Neuronal stem cell (in vitro differentiated cells): ENCODE measurements around the gene SH2D2A.
A peak's percentile ranks its signal among the peaks of the same experiment; 100 is the strongest.

Experiments used
- DNase-seq: peaks from one replicate; pipeline ENCODE4 v3.0.0-alpha.2; 2013; ENCODE audit warnings: low spot score
- H2AFZ ChIP-seq: one replicate; pipeline ENCODE4 v1.6.1; 2013; ENCODE audit warnings: mild to moderate bottlenecking, low read length, inconsistent platforms
- H2AK5ac ChIP-seq: 2 replicates; pipeline ENCODE4 v1.6.1; 2013; ENCODE audit warnings: low read depth, mild to moderate bottlenecking, inconsistent platforms, low read length, moderate library complexity, mixed read lengths
- H2BK120ac ChIP-seq: 2 replicates; pipeline ENCODE4 v1.6.1; 2013; ENCODE audit warnings: low read depth, mild to moderate bottlenecking, inconsistent platforms, low read length, moderate library complexity, mixed read lengths
- H2BK12ac ChIP-seq: one replicate; pipeline ENCODE4 v1.6.1; 2013; ENCODE audit warnings: low read length, inconsistent platforms
- H2BK15ac ChIP-seq: 2 replicates; pipeline ENCODE4 v1.6.1; 2013; ENCODE audit warnings: mild to moderate bottlenecking, low read length, inconsistent platforms, mixed read lengths
- H2BK5ac ChIP-seq: one replicate; pipeline ENCODE4 v1.6.1; 2013; ENCODE audit warnings: inconsistent platforms, mild to moderate bottlenecking, low read length, moderate library complexity
- H3K14ac ChIP-seq: one replicate; pipeline ENCODE4 v1.6.1; 2013; ENCODE audit warnings: low read length, inconsistent platforms
- H3K18ac ChIP-seq: 2 replicates; pipeline ENCODE4 v1.6.1; 2013; ENCODE audit warnings: low read length, inconsistent platforms
- H3K23ac ChIP-seq: 2 replicates; pipeline ENCODE4 v1.6.1; 2013; ENCODE audit warnings: low read depth, mild to moderate bottlenecking, mixed read lengths, low read length, inconsistent platforms; ENCODE audit not compliant: poor library complexity
- H3K27ac ChIP-seq: replicated peaks from 3 replicates; pipeline ENCODE4 v1.5.1; 2013; ENCODE audit warnings: low read length, inconsistent platforms
- H3K27me3 ChIP-seq, 3 experiments: 2 replicates each; pipeline ENCODE4 v1.6.1; 2013; ENCODE audit warnings: low read length in 3 of 3, mild to moderate bottlenecking in 2 of 3, inconsistent platforms in 1 of 3, low read depth in 1 of 3, mixed read lengths in 1 of 3, moderate library complexity in 1 of 3; ENCODE audit not compliant: control insufficient read depth in 3 of 3, insufficient read depth in 3 of 3
- H3K36me3 ChIP-seq, 2 donors: replicated peaks in 1 of 2; 2 replicates each; pipeline ENCODE4 v1.6.1; 2013; ENCODE audit warnings: low read length in 2 of 2; ENCODE audit not compliant: control insufficient read depth in 2 of 2, insufficient read depth in 2 of 2
- H3K4ac ChIP-seq: 2 replicates; pipeline ENCODE4 v1.6.1; 2013; ENCODE audit warnings: inconsistent platforms, mild to moderate bottlenecking, low read length, moderate library complexity
- H3K4me1 ChIP-seq, 2 donors: 1 replicate in 1 of 2; 2 replicates in 1 of 2; pipeline ENCODE4 v1.6.1; 2013; ENCODE audit warnings: low read length in 2 of 2, low read depth in 1 of 2; ENCODE audit not compliant: control insufficient read depth in 2 of 2, insufficient read depth in 1 of 2
- H3K4me2 ChIP-seq: one replicate; pipeline ENCODE4 v1.6.1; 2013; ENCODE audit warnings: mild to moderate bottlenecking, low read length, inconsistent platforms; ENCODE audit not compliant: insufficient read depth, poor library complexity, severe bottlenecking
- H3K4me3 ChIP-seq, 2 donors: 2 replicates each; pipeline ENCODE4 v1.5.1; 2013; ENCODE audit warnings: low read length in 2 of 2, mild to moderate bottlenecking in 2 of 2, inconsistent platforms in 1 of 2, moderate library complexity in 1 of 2
- H3K79me1 ChIP-seq: one replicate; pipeline ENCODE4 v1.6.1; 2013; ENCODE audit warnings: low read depth, mild to moderate bottlenecking, inconsistent platforms, low read length, moderate library complexity
- H3K9ac ChIP-seq: one replicate; pipeline ENCODE4 v1.6.1; 2013; ENCODE audit warnings: mild to moderate bottlenecking, low read depth, low read length, inconsistent platforms; ENCODE audit not compliant: poor library complexity
- H3K9me3 ChIP-seq, 2 donors: replicated peaks in 1 of 2; 2 replicates each; pipeline versions ENCODE3 to v1.6.1; 2013; ENCODE audit warnings: low read length in 2 of 2, mild to moderate bottlenecking in 2 of 2, inconsistent platforms in 1 of 2, low read depth in 1 of 2, mixed read lengths in 1 of 2, moderate library complexity in 1 of 2; ENCODE audit not compliant: control insufficient read depth in 2 of 2, insufficient read depth in 1 of 2
- H4K8ac ChIP-seq: one replicate; pipeline ENCODE4 v1.6.1; 2013; ENCODE audit warnings: low read depth, mild to moderate bottlenecking, inconsistent platforms, low read length, moderate library complexity
- H4K91ac ChIP-seq: one replicate; pipeline ENCODE4 v1.6.1; 2013; ENCODE audit warnings: low read length, low read depth, mild to moderate bottlenecking, inconsistent platforms; ENCODE audit not compliant: poor library complexity
- WGBS, 2 donors: extraction: QIAGEN DNeasy Blood & Tissue Kit; methylation state at CpG; one replicate each; pipeline ENCODE4 v1.1.7; 2013; ENCODE audit warnings: missing lambda C conversion rate in 2 of 2, mixed read lengths in 1 of 2; ENCODE audit not compliant: insufficient read length in 2 of 2, insufficient replicate concordance in 1 of 2; ENCODE audit errors: extremely low coverage in 2 of 2; 5-methylcytosine and 5-hydroxymethylcytosine counted together

Gene SH2D2A

GRCh38 chr1:156863631-156864030 is 47.0 kb upstream of the SH2D2A start:
- no peak overlapping the region for H3K14ac ChIP-seq
- no CpG with 5 or more reads among the region's 7 CpGs for WGBS, 2 donors
- H4K91ac ChIP-seq, result no peak overlapping the region

GRCh38 chr1:156862997-156863599 is 46.5 kb upstream of the SH2D2A start:
- Histone ChIP-seq H3K4me1 (peaks cover 27 to 33% of the 10 kb centered on the region in 2 donors), H4K91ac (no peak overlapping the region), H3K4me2 (no peak overlapping the region), H2AFZ (no peak overlapping the region), H3K27me3 (peaks cover 11 to 88% (median 62%) of the 10 kb centered on the region in 3 experiments), H3K9me3 (no peaks in the 10 kb centered on the region), H2BK12ac (no peak overlapping the region), H3K4ac (no peak overlapping the region), H3K36me3 (no peaks in the 10 kb centered on the region), H3K79me1 (no peaks in the 10 kb centered on the region), H4K8ac (no peak overlapping the region), H2BK5ac (no peak overlapping the region), H3K14ac (no peak overlapping the region), H2AK5ac (no peak overlapping the region), H2BK15ac (no peak overlapping the region), H3K23ac (peak overlapping the region; percentile 35), H3K4me3 (no peak overlapping the region), H3K18ac (no peak overlapping the region), H2BK120ac (no peak overlapping the region), H3K9ac (no peak overlapping the region), H3K27ac (no peak overlapping the region)
- no CpG with 5 or more reads among the region's 10 CpGs for WGBS, 2 donors
- no peak for DNase-seq

More at GRCh38 chr1:156863631-156864030, 47.0 kb upstream of the SH2D2A start:
- Histone ChIP-seq H3K4me2 (no peak overlapping the region), H4K8ac (no peak overlapping the region), H2AK5ac (no peak overlapping the region), H3K27me3 (peaks cover 11 to 88% (median 56%) of the 10 kb centered on the region in 3 experiments), H2BK12ac (no peak overlapping the region), H2BK15ac (no peak overlapping the region), H3K4ac (no peak overlapping the region), H3K9me3 (no peaks in the 10 kb centered on the region), H2BK5ac (no peak overlapping the region), H3K4me3 (no peak overlapping the region), H3K36me3 (no peaks in the 10 kb centered on the region), H3K9ac (peak overlapping the region; percentile 55), H3K4me1 (peaks cover 21 to 29% of the 10 kb centered on the region in 2 donors), H2BK120ac (no peak overlapping the region), H3K23ac (peak overlapping the region; percentile 70), H3K18ac (no peak overlapping the region), H2AFZ (no peak overlapping the region), H3K79me1 (no peaks in the 10 kb centered on the region), H3K27ac (no peak overlapping the region)
- no peak for DNase-seq

- Histone ChIP-seq H3K4me3 (no peak overlapping the region), H2BK5ac (no peak overlapping the region), H3K9me3 (no peaks in the 10 kb centered on the region), H3K14ac (no peak overlapping the region), H2BK15ac (no peak overlapping the region), H2AFZ (no peak overlapping the region), H4K8ac (no peak overlapping the region), H2BK12ac (no peak overlapping the region), H2AK5ac (no peak overlapping the region), H3K23ac (no peak overlapping the region), H3K18ac (no peak overlapping the region), H3K27ac (no peak overlapping the region), H3K9ac (no peak overlapping the region), H3K4ac (no peak overlapping the region), H3K4me2 (no peak overlapping the region), H3K4me1 (peaks cover 27 to 33% of the 10 kb centered on the region in 2 donors), H3K36me3 (no peaks in the 10 kb centered on the region), H3K79me1 (no peaks in the 10 kb centered on the region), H2BK120ac (no peak overlapping the region), H3K27me3 (peaks cover 11 to 90% (median 67%) of the 10 kb centered on the region in 3 experiments), H4K91ac (no peak overlapping the region)
- no peak for DNase-seq
- no CpG with 5 or more reads among the region's 6 CpGs for WGBS, 2 donors
These were observed 45.9 kb upstream of the SH2D2A start for GRCh38 chr1:156862584-156862983.

GRCh38 chr1:156860628-156861423 is 44.2 kb upstream of the SH2D2A start, which contains the start of gene NTRK1:
Gene NTRK1 (plus strand): TSS chr1:156860865. CDS start chr1:156860935, 70 bp downstream.
- Histone ChIP-seq H3K9ac (peak within 1 kb of the TSS; percentile 76), H4K8ac (no peak within 1 kb of the TSS), H3K23ac (peak within 1 kb of the TSS; percentile 86), H3K79me1 (no peaks in the 10 kb centered on the region), H3K4ac (no peak within 1 kb of the TSS), H3K14ac (peak within 1 kb of the TSS; percentile 27), H2AK5ac (peak within 1 kb of the TSS; percentile 57), H3K4me1 (peaks cover 17 to 22% of the 10 kb centered on the region in 2 donors), H3K9me3 (no peaks in the 10 kb centered on the region), H3K27me3 (peaks cover 11 to 97% (median 78%) of the 10 kb centered on the region in 3 experiments), H3K18ac (peak within 1 kb of the TSS; percentile 89), H3K36me3 (no peaks in the 10 kb centered on the region), H3K4me2 (peak within 1 kb of the TSS; percentile 88), H2BK15ac (peak within 1 kb of the TSS; percentile 79), H3K27ac (no peak within 1 kb of the TSS), H3K4me3 (peak within 1 kb of the TSS; percentile 21 to 72), H2AFZ (peak within 1 kb of the TSS; percentile 90), H2BK12ac (no peak within 1 kb of the TSS), H4K91ac (no peak within 1 kb of the TSS), H2BK120ac (no peak within 1 kb of the TSS), H2BK5ac (no peak within 1 kb of the TSS)
- DNase-seq, result no peak
- no CpG with 5 or more reads among the region's 69 CpGs for WGBS, 2 donors
